ENCODE results near the gene SCD. TPM values are rescaled to one million over a fixed set of nuclear protein-coding genes. Genes with fewer than 3 reads are reported as not detected.

SCD gene
- total RNA-seq, 1 experiment from 2014 or later = 652 TPM

Other genes starting within 250 kb of the SCD start
- gene ERLIN1, start 161.2 kb upstream of the SCD start, total RNA-seq (2021; ENCODE audit: unreplicated experiment) = 64.5 TPM
- gene CHUK, start 117.6 kb upstream of the SCD start, total RNA-seq (2021; ENCODE audit: unreplicated experiment) = 35.7 TPM
- gene CWF19L1, start 79.6 kb upstream of the SCD start, total RNA-seq (2021; ENCODE audit: unreplicated experiment) = 41.7 TPM
- gene BLOC1S2, start 60.6 kb upstream of the SCD start, total RNA-seq (2021; ENCODE audit: unreplicated experiment) = 54.6 TPM
- 0.17 TPM for gene PKD2L1, start 17.0 kb upstream of the SCD start, total RNA-seq (2021; ENCODE audit: unreplicated experiment)
- gene WNT8B, start 115.8 kb downstream of the SCD start, total RNA-seq (2021; ENCODE audit: unreplicated experiment) = not detected
- 30.9 TPM for gene SEC31B, start 172.6 kb downstream of the SCD start, total RNA-seq (2021; ENCODE audit: unreplicated experiment)
- 243 TPM for gene NDUFB8, start 182.6 kb downstream of the SCD start, total RNA-seq (2021; ENCODE audit: unreplicated experiment)
- 67.2 TPM for gene HIF1AN, start 188.7 kb downstream of the SCD start, total RNA-seq (2021; ENCODE audit: unreplicated experiment)